Lower leg skin (tissue), 4 donors: Measurements from ENCODE around the gene GINS2. TPM values are rescaled to one million over a fixed set of nuclear protein-coding genes. Genes with fewer than 3 reads are reported as not detected.

Experiments used
- DNase-seq, 2 donors: peaks; one replicate each; pipeline ENCODE4 v3.0.0-alpha.2; 2019; ENCODE audit warnings: low spot score in 2 of 2
- H3K4me3 ChIP-seq: fragments of 200-600 bp; sonication (generic); 2 replicates; pipeline ENCODE4 v1.5.1; 2017; ENCODE audit warnings: mild to moderate bottlenecking, low read depth; ENCODE audit not compliant: poor library complexity, severe bottlenecking
- CTCF ChIP-seq, 3 donors: fragments of 450-650 bp; IDR thresholded peaks; one replicate each; pipeline ENCODE4 v1.5.1; 2016; ENCODE audit warnings: antibody characterized with exemption in 3 of 3, mild to moderate bottlenecking in 3 of 3, moderate library complexity in 2 of 3
- POLR2A ChIP-seq, 2 donors: fragments of 450-650 bp; IDR thresholded peaks; one replicate each; pipeline ENCODE4 v1.6.1; 2016 to 2017; ENCODE audit warnings: antibody characterized with exemption in 2 of 2, mild to moderate bottlenecking in 1 of 2, moderate library complexity in 1 of 2
- WGBS, 2 donors: methylation state at CpG; one replicate each; pipeline ENCODE4 v1.1.5; 2018; 5-methylcytosine and 5-hydroxymethylcytosine counted together
- intact Hi-C: fragments of 100-400 bp; cut with DNase I; formaldehyde crosslinking; loops from one replicate; pipeline ENCODE4 v1.15.0; 2023; ENCODE audit warnings: low total_unique reads
- total RNA-seq, 4 donors: library from RNA; depleted of rRNA; stranded (reverse); fragments of >200 nt; gene quantifications; one replicate each; pipeline ENCODE4 v1.1.0, GENCODE V29; 2016

GINS2 gene
- total RNA-seq, 4 donors from 2014 or later, result 0.38 to 0.98 (median 0.91) TPM; not detected in 1

- no peak for TF ChIP-seq CTCF (IDR thresholded peaks at IDR 0.05)
- no peak for TF ChIP-seq POLR2A (IDR thresholded peaks at IDR 0.05)
- DNase-seq, result no peak
- WGBS, 2 donors, result 94 to 97% methylated on average over 2 of the region's 2 CpGs
- intact Hi-C loops, result no loop called here
- H3K4me3 ChIP-seq, result no peak overlapping the region
Observed at GRCh38 chr16:85685251-85685650, 3.5 kb downstream of the GINS2 start.

GRCh38 chr16:85683363-85683762 lies 5.4 kb downstream of the GINS2 start:
- DNase-seq, result no peak
- intact Hi-C loops, result no loop called here
- TF ChIP-seq POLR2A (IDR thresholded peaks at IDR 0.05) (no peak), CTCF (IDR thresholded peaks at IDR 0.05) (no peak)
- no peak overlapping the region for H3K4me3 ChIP-seq

GRCh38 chr16:85682516-85682915 lies 6.2 kb downstream of the GINS2 start:
- WGBS, 2 donors, result 78 to 83% methylated on average over 9 of the region's 9 CpGs
- TF ChIP-seq CTCF (IDR thresholded peaks at IDR 0.05), result no peak
- TF ChIP-seq POLR2A (IDR thresholded peaks at IDR 0.05), result no peak
- intact Hi-C loops, result no loop called here
- no peak overlapping the region for H3K4me3 ChIP-seq
- no peak for DNase-seq

- 86 to 90% methylated on average over 8 of the region's 8 CpGs for WGBS, 2 donors
- DNase-seq, result no peak
- H3K4me3 ChIP-seq, result no peak overlapping the region
- intact Hi-C loops, result no loop called here
- TF ChIP-seq POLR2A (IDR thresholded peaks at IDR 0.05), result no peak
- no peak for TF ChIP-seq CTCF (IDR thresholded peaks at IDR 0.05)
Observed at GRCh38 chr16:85681255-85681654, 7.5 kb downstream of the GINS2 start.

- intact Hi-C loops, result no loop called here
Observed at GRCh38 chr16:85680352-85680944, 8.3 kb downstream of the GINS2 start.

More at GRCh38 chr16:85680352-85680944, 8.3 kb downstream of the GINS2 start:
- 74 to 77% methylated on average over 6 of the region's 6 CpGs for WGBS, 2 donors
- no peak for DNase-seq
- H3K4me3 ChIP-seq, result no peak overlapping the region
- no peak for TF ChIP-seq POLR2A (IDR thresholded peaks at IDR 0.05)
- TF ChIP-seq CTCF (IDR thresholded peaks at IDR 0.05), result no peak
